HCT116 (cell line): ENCODE data around the gene PDE9A.

ENCODE experiments used
- ELF1 ChIP-seq: IDR thresholded peaks from 2 replicates; pipeline ENCODE4 v1.6.1; 2012; ENCODE audit warnings: low read depth, borderline replicate concordance
- EZH2phosphoT487 ChIP-seq: fragments of 200-600 bp; IDR thresholded peaks from 2 replicates; pipeline ENCODE4 v1.6.1; 2018; ENCODE audit warnings: antibody characterized with exemption, borderline replicate concordance
- JUND ChIP-seq: IDR thresholded peaks from 2 replicates; pipeline ENCODE4 v1.6.1; 2012
- POLR2A ChIP-seq: IDR thresholded peaks from 2 replicates; pipeline ENCODE4 v1.7.0; 2011; ENCODE audit warnings: borderline replicate concordance; ENCODE audit not compliant: insufficient read depth, insufficient read length; ENCODE audit errors: extremely low read depth
- POLR2AphosphoS5 ChIP-seq: IDR thresholded peaks from 2 replicates; pipeline ENCODE4 v1.6.1; 2011; ENCODE audit warnings: mild to moderate bottlenecking, low read depth, low read length, moderate library complexity
- RAD21 ChIP-seq: IDR thresholded peaks from 2 replicates; pipeline ENCODE4 v1.6.1; 2012; ENCODE audit warnings: low read depth, mild to moderate bottlenecking
- REST ChIP-seq: IDR thresholded peaks from 2 replicates; pipeline ENCODE4 v1.6.1; 2012; ENCODE audit warnings: low read depth
- SP1 ChIP-seq: IDR thresholded peaks from 2 replicates; pipeline ENCODE4 v1.6.1; 2012; ENCODE audit warnings: low read depth
- ZNF274 ChIP-seq: fragments of 200-500 bp; sonication (Bioruptor generic); IDR thresholded peaks from 2 replicates; pipeline ENCODE4 v1.6.1; 2014; ENCODE audit warnings: mild to moderate bottlenecking, low read depth, low read length, inconsistent platforms
- TF ChIP-seq, protein P1 (sequence below), 3 experiments: fragments of 200-600 bp in 1 of 3; sonication (generic) in 1 of 3; IDR thresholded peaks in 2 of 3; conservative IDR thresholded peaks in 1 of 3; 2 replicates each; pipeline ENCODE4 v1.5.1; 2012 to 2017; ENCODE audit warnings: low read depth in 2 of 3, low read length in 2 of 3, antibody characterized with exemption in 1 of 3, borderline replicate concordance in 1 of 3, control low read depth in 1 of 3, mild to moderate bottlenecking in 1 of 3, mixed read lengths in 1 of 3, mixed run types in 1 of 3, moderate library complexity in 1 of 3; ENCODE audit not compliant: insufficient read depth in 1 of 3

DNA sequence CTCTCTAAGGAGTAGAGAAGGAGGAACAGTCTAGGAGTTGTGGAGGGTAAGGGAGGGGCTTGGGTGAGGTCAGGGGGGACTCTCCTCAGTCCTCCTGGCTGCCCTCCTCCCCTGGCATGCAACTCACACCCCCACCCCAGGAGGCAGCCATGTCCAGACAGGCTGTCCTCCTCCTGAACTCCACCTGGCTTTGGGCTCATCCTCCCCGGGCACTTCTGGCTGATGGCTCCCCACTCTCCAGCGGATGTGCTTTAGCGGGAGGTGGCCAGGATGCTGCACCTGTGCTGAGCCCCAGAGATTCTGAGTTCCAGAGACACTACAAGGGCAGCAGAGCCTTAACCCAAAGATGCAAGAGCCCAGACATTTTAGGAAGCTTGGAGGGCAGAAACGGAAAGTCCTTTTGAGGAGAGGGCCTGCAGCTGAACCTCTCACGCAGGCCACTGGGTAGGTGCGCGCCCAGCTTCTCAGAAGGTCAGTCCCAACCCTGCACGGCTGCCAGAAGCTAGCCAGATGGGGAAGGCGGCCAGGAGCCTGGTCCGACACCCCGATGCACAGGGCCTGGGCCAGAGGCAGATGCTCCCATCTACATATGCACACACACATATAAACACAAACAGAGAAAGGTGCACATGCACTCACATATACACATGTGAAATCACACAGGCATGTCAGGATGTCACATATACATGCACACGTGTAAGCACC, 83.4 kb downstream of the PDE9A start:
- TF ChIP-seq POLR2AphosphoS5, result no peak
- TF ChIP-seq, protein P1, sequence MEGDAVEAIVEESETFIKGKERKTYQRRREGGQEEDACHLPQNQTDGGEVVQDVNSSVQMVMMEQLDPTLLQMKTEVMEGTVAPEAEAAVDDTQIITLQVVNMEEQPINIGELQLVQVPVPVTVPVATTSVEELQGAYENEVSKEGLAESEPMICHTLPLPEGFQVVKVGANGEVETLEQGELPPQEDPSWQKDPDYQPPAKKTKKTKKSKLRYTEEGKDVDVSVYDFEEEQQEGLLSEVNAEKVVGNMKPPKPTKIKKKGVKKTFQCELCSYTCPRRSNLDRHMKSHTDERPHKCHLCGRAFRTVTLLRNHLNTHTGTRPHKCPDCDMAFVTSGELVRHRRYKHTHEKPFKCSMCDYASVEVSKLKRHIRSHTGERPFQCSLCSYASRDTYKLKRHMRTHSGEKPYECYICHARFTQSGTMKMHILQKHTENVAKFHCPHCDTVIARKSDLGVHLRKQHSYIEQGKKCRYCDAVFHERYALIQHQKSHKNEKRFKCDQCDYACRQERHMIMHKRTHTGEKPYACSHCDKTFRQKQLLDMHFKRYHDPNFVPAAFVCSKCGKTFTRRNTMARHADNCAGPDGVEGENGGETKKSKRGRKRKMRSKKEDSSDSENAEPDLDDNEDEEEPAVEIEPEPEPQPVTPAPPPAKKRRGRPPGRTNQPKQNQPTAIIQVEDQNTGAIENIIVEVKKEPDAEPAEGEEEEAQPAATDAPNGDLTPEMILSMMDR (IDR thresholded peaks at IDR 0.05 in 2 of 3, conservative IDR thresholded peaks at IDR 0.05 in 1 of 3; ENCODE audit: borderline replicate concordance in 1 of 3, insufficient read depth in 1 of 3, low read depth in 2 of 3, low read length in 2 of 3), result no peak
- no peak for TF ChIP-seq SP1
- TF ChIP-seq POLR2A, result no peak
- TF ChIP-seq JUND, result no peak
- TF ChIP-seq ZNF274, result no peak
- TF ChIP-seq REST, result no peak
- no peak for TF ChIP-seq RAD21
- TF ChIP-seq ELF1, result no peak
- TF ChIP-seq EZH2phosphoT487, result no peak
